ENCODE results near the gene CTDNEP1. TPM values are rescaled to one million over a fixed set of nuclear protein-coding genes. Genes with fewer than 3 reads are reported as not detected.

The CTDNEP1 gene
- total and polyA plus RNA-seq, 7 donors, result 43.9 to 110 (median 76.4) TPM

GRCh38 chr17:7239091-7240027 lies 12.2 kb downstream of the CTDNEP1 start, which contains the start of gene PHF23:
Gene PHF23 (minus strand): TSS chr17:7239457. CDS start chr17:7239279, 178 bp downstream.
- Histone ChIP-seq H3K4me3 (peak within 1 kb of the TSS; percentile 95 to 100 (median 100)), H3K27me3 (no peaks in the 10 kb centered on the region), H3K9me3 (no peaks in the 10 kb centered on the region), H3K4me1 (peaks cover 0 to 55% (median 54%) of the 10 kb centered on the region in 4 donors), H3K27ac (peak within 1 kb of the TSS; percentile 98 to 100 (median 99)), H3K36me3 (peaks cover 6 to 46% (median 25%) of the 10 kb centered on the region in 4 donors)
- TF ChIP-seq EP300 (IDR thresholded peaks at IDR 0.05) (peak in 1 of 4 donors; percentile 62), POLR2A (IDR thresholded peaks at IDR 0.05) (peak; percentile 61 to 84), POLR2AphosphoS5 (IDR thresholded peaks at IDR 0.05) (peak; percentile 71 to 88 (median 82))
- TF ChIP-seq, protein P1, sequence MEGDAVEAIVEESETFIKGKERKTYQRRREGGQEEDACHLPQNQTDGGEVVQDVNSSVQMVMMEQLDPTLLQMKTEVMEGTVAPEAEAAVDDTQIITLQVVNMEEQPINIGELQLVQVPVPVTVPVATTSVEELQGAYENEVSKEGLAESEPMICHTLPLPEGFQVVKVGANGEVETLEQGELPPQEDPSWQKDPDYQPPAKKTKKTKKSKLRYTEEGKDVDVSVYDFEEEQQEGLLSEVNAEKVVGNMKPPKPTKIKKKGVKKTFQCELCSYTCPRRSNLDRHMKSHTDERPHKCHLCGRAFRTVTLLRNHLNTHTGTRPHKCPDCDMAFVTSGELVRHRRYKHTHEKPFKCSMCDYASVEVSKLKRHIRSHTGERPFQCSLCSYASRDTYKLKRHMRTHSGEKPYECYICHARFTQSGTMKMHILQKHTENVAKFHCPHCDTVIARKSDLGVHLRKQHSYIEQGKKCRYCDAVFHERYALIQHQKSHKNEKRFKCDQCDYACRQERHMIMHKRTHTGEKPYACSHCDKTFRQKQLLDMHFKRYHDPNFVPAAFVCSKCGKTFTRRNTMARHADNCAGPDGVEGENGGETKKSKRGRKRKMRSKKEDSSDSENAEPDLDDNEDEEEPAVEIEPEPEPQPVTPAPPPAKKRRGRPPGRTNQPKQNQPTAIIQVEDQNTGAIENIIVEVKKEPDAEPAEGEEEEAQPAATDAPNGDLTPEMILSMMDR (IDR thresholded peaks at IDR 0.05), result no peak
- WGBS, 2 donors, result 1% methylated on average over 72 of the region's 72 CpGs
- intact Hi-C loops (cut with DNase I), result loop anchor here (5.0 kb wide), 3 partner anchors 68 to 603 kb away; partner anchors contain the start of genes EIF5A and TMEM256
- DNase-seq, result peak; percentile 100

DNA sequence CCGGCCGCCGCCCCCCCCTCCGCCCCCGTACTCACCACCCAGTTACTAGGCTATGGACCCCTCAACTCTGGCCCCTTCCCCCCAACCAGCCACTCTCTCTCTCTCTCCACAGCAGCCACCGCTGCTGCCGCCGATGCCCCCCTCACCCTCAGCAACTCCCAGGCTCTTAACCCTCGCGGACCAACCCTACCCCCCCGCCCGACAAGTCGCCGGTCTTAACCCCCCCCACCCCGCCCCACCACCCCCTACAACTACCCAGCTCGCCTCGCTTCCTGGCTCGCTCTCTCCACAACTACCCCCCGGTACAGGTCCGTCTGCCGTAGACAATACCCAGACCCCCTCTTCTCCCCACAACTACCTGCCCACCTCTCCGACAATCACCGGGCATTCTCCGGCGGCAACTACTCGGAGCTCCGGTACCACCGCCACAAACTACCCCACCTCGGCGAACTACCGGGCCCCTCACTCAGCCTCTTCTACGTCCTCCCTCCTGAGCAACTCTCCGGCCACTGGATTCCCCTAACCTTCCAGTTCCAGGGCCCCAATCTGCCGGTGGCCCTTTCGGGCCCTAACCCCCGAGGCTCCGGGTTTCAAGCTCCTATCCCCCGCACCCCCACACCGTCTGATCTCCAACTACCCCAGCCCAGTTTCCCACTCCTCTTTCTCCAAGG lies 13.0 kb downstream of the CTDNEP1 start:
- TF ChIP-seq, protein P1 (IDR thresholded peaks at IDR 0.05), result no peak
- TF ChIP-seq EP300 (IDR thresholded peaks at IDR 0.05), result no peak
- TF ChIP-seq POLR2A (IDR thresholded peaks at IDR 0.05), result no peak
- TF ChIP-seq POLR2AphosphoS5 (IDR thresholded peaks at IDR 0.05), result no peak
- WGBS, 2 donors, result 1 to 2% methylated on average over 39 of the region's 39 CpGs
- no peaks in the 10 kb centered on the region for H3K9me3 ChIP-seq
- peaks cover 0 to 38% (median 22%) of the 10 kb centered on the region in 4 donors for H3K36me3 ChIP-seq
- peak overlapping the region; percentile 98 to 100 (median 98) for H3K27ac ChIP-seq
- intact Hi-C loops (cut with DNase I), result no loop called here
- H3K4me1 ChIP-seq, result peaks cover 0 to 54% (median 51%) of the 10 kb centered on the region in 4 donors
- DNase-seq, result peak; percentile 79
- H3K4me3 ChIP-seq, result peak overlapping the region; percentile 95 to 100 (median 100)
- no peaks in the 10 kb centered on the region for H3K27me3 ChIP-seq

DNA sequence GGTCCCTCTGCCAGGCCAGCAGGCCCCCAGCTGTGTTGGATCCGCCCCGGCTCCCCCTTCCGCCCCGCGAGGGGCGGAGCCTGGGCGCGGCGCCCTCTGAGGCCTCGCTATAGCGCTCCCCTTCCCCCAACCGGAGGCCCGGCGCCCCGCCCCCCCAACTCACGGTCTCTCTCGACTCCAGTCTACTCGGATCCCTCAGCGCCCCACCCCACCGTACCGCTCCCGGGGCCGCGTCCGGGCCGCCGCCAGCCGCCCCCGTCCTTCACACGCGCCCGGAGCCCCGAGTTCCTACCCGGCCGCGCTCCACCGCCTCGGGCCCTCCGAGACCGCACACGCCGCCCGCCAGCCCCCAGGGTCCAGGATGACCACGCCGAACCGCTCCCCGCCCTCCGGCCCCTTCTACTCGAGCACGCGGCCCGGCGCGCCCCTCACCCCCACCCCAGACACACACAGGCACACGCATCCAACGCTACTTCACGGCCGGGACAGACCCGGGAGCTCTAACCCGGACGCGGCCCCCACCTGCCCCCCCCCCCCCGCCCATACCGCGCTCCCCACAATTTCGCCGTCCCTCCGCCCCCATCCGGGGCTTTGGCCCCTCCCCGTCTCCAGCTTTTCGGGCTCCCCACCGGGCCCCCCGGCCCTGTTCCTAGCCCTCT lies 13.6 kb downstream of the CTDNEP1 start:
- TF ChIP-seq EP300 (IDR thresholded peaks at IDR 0.05), result no peak
- TF ChIP-seq, protein P1 (IDR thresholded peaks at IDR 0.05), result no peak
- TF ChIP-seq POLR2AphosphoS5 (IDR thresholded peaks at IDR 0.05), result no peak
- no peak for TF ChIP-seq POLR2A (IDR thresholded peaks at IDR 0.05)
- peak overlapping the region; percentile 95 to 100 (median 100) for H3K4me3 ChIP-seq
- 1 to 2% methylated on average over 73 of the region's 73 CpGs for WGBS, 2 donors
- intact Hi-C loops (cut with DNase I), result no loop called here
- H3K27me3 ChIP-seq, result no peaks in the 10 kb centered on the region
- no peaks in the 10 kb centered on the region for H3K9me3 ChIP-seq
- peaks cover 0 to 37% (median 22%) of the 10 kb centered on the region in 4 donors for H3K36me3 ChIP-seq
- peak; percentile 93 for DNase-seq
- H3K27ac ChIP-seq, result peak overlapping the region; percentile 98 to 100 (median 98)
- H3K4me1 ChIP-seq, result peaks cover 0 to 56% (median 53%) of the 10 kb centered on the region in 4 donors

- TF ChIP-seq POLR2AphosphoS5 (IDR thresholded peaks at IDR 0.05) (no peak), EP300 (IDR thresholded peaks at IDR 0.05) (no peak), POLR2A (IDR thresholded peaks at IDR 0.05) (no peak)
- TF ChIP-seq, protein P1 (IDR thresholded peaks at IDR 0.05), result no peak
- 21 to 33% methylated on average over 6 of the region's 6 CpGs for whole genome bisulfite sequencing, 2 donors
- H3K27ac ChIP-seq, result peak overlapping the region; percentile 98 to 100 (median 98)
- H3K36me3 ChIP-seq, result peaks cover 0 to 37% (median 22%) of the 10 kb centered on the region in 4 donors
- no peaks in the 10 kb centered on the region for H3K27me3 ChIP-seq
- peak overlapping the region; percentile 95 to 100 (median 100) for H3K4me3 ChIP-seq
- intact Hi-C loops (cut with DNase I), result no loop called here
- H3K9me3 ChIP-seq, result no peaks in the 10 kb centered on the region
- no peak for DNase-seq
- peaks cover 0 to 61% (median 58%) of the 10 kb centered on the region in 4 donors for H3K4me1 ChIP-seq
Measured at GRCh38 chr17:7237266-7237760, 14.2 kb downstream of the CTDNEP1 start.

All from sigmoid colon (tissue), 7 donors.